Dermis microvascular lymphatic vessel endothelial cell (primary cell): ENCODE data around the gene NFATC1. TPM values are rescaled to one million over a fixed set of nuclear protein-coding genes. Genes with fewer than 3 reads are reported as not detected.

Experiments
- DNase-seq, 2 donors: peaks; one replicate each; pipeline versions ENCODE4 v3.0.0 to v3.0.0-alpha.2; 2010; ENCODE audit warnings: low read depth in 2 of 2
- total RNA-seq: library from RNA; depleted of rRNA; stranded (reverse); fragments of >200 nt; gene quantifications from 2 replicates; pipeline ENCODE4 v1.2.1, GENCODE V29; 2014

The NFATC1 gene
- total RNA-seq, 1 donor from 2014 or later = 5.5 TPM

GRCh38 chr18:79570266-79571201 lies 174.8 kb downstream of the NFATC1 start:
- peak in 1 of 2 donors; percentile 7 for DNase-seq

GRCh38 chr18:79571211-79572092 lies 175.7 kb downstream of the NFATC1 start:
- DNase-seq = no peak

- no peak for DNase-seq
Observed at GRCh38 chr18:79572093-79572780, 176.5 kb downstream of the NFATC1 start.

- DNase-seq = no peak
Observed at GRCh38 chr18:79572848-79573451, 177.2 kb downstream of the NFATC1 start.

- no peak for DNase-seq
Observed at GRCh38 chr18:79573921-79574491, 178.3 kb downstream of the NFATC1 start.

GRCh38 chr18:79574938-79575525 lies 179.3 kb downstream of the NFATC1 start:
- DNase-seq = no peak

- DNase-seq = no peak
Observed at GRCh38 chr18:79575891-79576685, 180.4 kb downstream of the NFATC1 start.

GRCh38 chr18:79576686-79577351 lies 181.1 kb downstream of the NFATC1 start:
- DNase-seq = no peak

- DNase-seq = no peak
Observed at GRCh38 chr18:79577451-79578395, 182.0 kb downstream of the NFATC1 start.

GRCh38 chr18:79578396-79579260 lies 182.9 kb downstream of the NFATC1 start:
- DNase-seq = no peak
